Brain microvascular endothelial cell (primary cell): ENCODE measurements around the gene CLINT1.
A peak's percentile ranks its signal among the peaks of the same experiment; 100 is the strongest.

Experiments
- DNase-seq: peaks from one replicate; pipeline ENCODE4 v3.0.0-alpha.2; 2020
- H3K27ac ChIP-seq: fragments of 250-450 bp; sonication (Bioruptor Pico); 2 replicates; pipeline ENCODE4 v1.5.1; 2020; ENCODE audit warnings: mild to moderate bottlenecking, moderate library complexity
- H3K27me3 ChIP-seq: fragments of 250-450 bp; sonication (Bioruptor Pico); replicated peaks from 2 replicates; pipeline ENCODE4 v1.5.1; 2020; ENCODE audit warnings: mild to moderate bottlenecking
- H3K36me3 ChIP-seq: fragments of 250-450 bp; sonication (Bioruptor Pico); replicated peaks from 2 replicates; pipeline ENCODE4 v1.5.1; 2020; ENCODE audit warnings: mild to moderate bottlenecking
- H3K4me3 ChIP-seq: 2 replicates; pipeline ENCODE4 v1.5.1; 2011; ENCODE audit warnings: low read depth, mild to moderate bottlenecking, control low read depth, low read length, moderate library complexity
- in situ Hi-C: cut with HindIII; loops from 2 replicates; pipeline ENCODE4 v1.10.0; 2017; ENCODE audit warnings: low sequenced_read_pairs, low pct_ligation_motif_present
- TF ChIP-seq, protein P1 (sequence below): IDR thresholded peaks from 2 replicates; pipeline ENCODE4 v1.5.1; 2011; ENCODE audit warnings: low read depth, mild to moderate bottlenecking, moderate library complexity, low read length, control low read depth, inconsistent platforms; ENCODE audit errors: missing control alignments

Gene CLINT1

DNA sequence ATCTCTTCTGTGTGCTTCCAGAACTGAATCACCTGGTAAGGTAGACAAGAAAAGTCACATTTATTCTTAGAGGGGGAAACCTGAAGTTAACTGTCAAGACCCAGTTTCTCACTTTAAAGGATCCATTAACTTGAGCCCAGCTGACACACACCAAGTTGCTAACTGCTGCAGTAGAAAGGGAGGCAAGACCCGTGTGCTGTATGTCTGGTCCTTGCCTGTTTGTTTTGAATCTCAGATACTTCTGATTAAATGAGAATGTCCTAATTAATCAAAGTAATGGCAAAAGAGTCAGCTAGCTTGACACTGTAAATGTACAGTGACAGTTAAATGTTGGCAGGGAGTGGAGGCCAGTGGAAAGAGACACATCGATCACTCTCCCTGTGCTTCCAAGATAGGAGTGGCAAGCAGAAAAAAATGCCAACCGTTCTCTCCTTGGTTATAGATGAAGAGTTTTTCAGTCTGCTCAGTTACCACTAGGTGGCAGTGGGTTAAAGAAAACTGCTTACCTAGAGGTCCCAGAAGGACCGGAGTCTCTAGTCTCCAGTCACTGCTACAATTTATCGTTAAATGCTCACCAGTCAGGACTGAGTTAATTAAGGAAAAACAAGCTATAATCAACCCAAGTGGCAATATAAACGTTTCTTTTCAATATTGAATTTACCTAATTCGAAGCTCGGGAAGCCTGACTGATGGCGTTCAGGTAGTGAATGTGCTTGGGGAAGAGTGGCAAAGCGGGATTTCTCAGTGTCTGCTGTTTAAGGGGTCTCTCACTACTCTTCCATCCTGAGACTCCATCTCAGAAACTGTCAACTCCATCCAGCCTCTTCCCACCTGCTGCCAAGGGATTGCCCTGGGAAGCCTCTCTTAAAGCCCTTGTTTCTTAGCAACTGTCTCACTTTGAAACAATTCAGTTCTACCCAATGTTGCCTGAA, 97.0 kb downstream of the CLINT1 start:
- no peak overlapping the region for H3K27ac ChIP-seq
- DNase-seq = peak; percentile 69
- in situ Hi-C loops = no loop called here
- H3K27me3 ChIP-seq = no peaks in the 10 kb centered on the region
- no peak overlapping the region for H3K4me3 ChIP-seq
- TF ChIP-seq, protein P1, sequence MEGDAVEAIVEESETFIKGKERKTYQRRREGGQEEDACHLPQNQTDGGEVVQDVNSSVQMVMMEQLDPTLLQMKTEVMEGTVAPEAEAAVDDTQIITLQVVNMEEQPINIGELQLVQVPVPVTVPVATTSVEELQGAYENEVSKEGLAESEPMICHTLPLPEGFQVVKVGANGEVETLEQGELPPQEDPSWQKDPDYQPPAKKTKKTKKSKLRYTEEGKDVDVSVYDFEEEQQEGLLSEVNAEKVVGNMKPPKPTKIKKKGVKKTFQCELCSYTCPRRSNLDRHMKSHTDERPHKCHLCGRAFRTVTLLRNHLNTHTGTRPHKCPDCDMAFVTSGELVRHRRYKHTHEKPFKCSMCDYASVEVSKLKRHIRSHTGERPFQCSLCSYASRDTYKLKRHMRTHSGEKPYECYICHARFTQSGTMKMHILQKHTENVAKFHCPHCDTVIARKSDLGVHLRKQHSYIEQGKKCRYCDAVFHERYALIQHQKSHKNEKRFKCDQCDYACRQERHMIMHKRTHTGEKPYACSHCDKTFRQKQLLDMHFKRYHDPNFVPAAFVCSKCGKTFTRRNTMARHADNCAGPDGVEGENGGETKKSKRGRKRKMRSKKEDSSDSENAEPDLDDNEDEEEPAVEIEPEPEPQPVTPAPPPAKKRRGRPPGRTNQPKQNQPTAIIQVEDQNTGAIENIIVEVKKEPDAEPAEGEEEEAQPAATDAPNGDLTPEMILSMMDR = peak; percentile 80
- H3K36me3 ChIP-seq = no peaks in the 10 kb centered on the region

DNA sequence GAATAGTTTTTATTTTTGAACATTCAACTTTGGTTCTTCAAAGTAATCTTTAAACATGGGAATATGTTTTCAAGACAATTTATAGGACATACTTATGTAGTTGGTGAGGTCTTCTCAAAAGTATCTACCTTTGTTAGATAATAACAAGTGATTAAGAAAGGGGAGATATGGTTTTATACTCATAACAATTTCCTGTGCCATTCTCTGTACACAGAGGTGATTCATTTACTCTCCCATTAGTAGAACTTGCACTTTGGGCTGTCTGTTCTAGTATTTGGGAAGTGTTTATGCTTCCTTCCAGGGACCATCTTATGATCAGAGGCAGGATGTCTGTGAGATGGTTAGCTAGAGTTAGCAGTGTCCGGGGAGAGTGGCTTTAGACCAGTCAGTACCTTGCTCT, 100.2 kb downstream of the CLINT1 start:
- H3K36me3 ChIP-seq = peaks cover 14% of the 10 kb centered on the region
- DNase-seq = no peak
- no peaks in the 10 kb centered on the region for H3K27me3 ChIP-seq
- H3K4me3 ChIP-seq = no peak overlapping the region
- no peak overlapping the region for H3K27ac ChIP-seq
- in situ Hi-C loops = no loop called here
- TF ChIP-seq, protein P1 = no peak

DNA sequence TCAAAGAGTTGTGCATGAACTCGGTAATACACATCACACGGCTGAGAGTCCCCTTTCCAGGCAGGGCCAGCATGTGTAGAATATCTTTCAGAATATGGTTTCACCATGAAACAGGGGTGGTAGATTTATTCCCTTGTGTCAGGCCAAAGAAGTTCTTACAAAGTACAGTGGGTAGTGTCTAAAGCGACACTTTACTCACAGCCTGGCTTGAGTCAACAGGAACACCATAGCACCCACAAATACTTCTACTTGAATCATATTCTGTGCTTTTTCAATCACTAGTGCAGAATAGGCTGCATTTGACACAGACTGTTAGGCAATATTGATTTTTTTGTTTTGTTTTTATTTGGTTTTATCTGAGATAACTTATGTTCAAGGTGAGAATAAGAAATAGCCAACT, 102.8 kb downstream of the CLINT1 start:
- in situ Hi-C loops = no loop called here
- H3K36me3 ChIP-seq = peaks cover 14% of the 10 kb centered on the region
- DNase-seq = no peak
- H3K27ac ChIP-seq = no peak overlapping the region
- H3K27me3 ChIP-seq = no peaks in the 10 kb centered on the region
- no peak overlapping the region for H3K4me3 ChIP-seq
- TF ChIP-seq, protein P1 = no peak

DNA sequence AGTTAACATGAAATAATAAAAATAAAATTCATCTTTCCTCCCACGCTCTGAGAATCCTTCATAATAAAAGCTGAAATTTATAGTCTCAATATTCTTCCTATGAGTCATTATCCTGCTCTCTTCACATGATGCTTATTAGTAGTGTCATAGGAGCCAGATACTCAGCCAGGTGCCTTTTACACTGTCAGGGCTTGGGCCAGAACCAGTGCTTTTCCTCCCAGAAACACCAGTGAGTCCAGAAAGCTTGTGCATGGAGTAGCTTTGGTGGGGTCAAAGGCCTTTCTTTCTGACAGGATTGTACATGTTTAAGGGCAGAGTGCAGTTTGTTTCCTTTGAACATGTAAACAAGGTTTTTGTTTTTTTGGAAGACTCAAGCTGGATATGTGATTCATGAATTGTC, 108.6 kb downstream of the CLINT1 start:
- H3K27ac ChIP-seq = peak overlapping the region; percentile 73
- in situ Hi-C loops = no loop called here

DNA sequence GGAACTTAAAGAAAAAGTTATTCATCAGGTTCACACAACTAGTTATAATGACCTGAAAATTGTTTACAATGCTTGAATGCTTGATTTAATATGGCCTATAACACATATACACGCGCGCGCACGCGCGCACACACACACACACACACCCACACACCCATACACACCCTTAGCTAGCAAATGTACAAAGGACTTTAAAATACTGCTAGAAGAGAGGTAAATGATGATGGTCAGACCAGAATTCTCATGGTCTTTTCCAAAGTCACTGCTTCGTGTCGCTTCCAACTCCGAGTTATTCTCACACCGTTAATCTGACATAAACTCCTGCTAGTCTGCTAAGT, 109.5 kb downstream of the CLINT1 start:
- TF ChIP-seq, protein P1 = no peak
- DNase-seq = no peak
- Histone ChIP-seq H3K4me3 (no peak overlapping the region), H3K27ac (peak overlapping the region; percentile 73), H3K27me3 (no peaks in the 10 kb centered on the region), H3K36me3 (peaks cover 5% of the 10 kb centered on the region)
- in situ Hi-C loops = no loop called here

More for the DNA sequence above, 108.6 kb downstream of the CLINT1 start:
- Histone ChIP-seq H3K36me3 (peaks cover 12% of the 10 kb centered on the region), H3K4me3 (no peak overlapping the region), H3K27me3 (no peaks in the 10 kb centered on the region)
- TF ChIP-seq, protein P1 = no peak
- DNase-seq = peak; percentile 52
